ENCODE measurements around the gene ARHGDIB.

The ARHGDIB gene

GRCh38 chr12:14982991-14983390 lies 21.6 kb upstream of the ARHGDIB start:
- TF ChIP-seq MAX (IDR thresholded peaks at IDR 0.05): no peak
- no peak for TF ChIP-seq USF1 (IDR thresholded peaks at IDR 0.05)
- TF ChIP-seq REST (IDR thresholded peaks at IDR 0.05; ENCODE audit: low read depth): no peak
- no peak for TF ChIP-seq FOXM1 (IDR thresholded peaks at IDR 0.05; ENCODE audit: borderline replicate concordance, low read depth)
- TF ChIP-seq YY1 (IDR thresholded peaks at IDR 0.05; ENCODE audit: low read depth): no peak
- no peak for TF ChIP-seq TAF1 (IDR thresholded peaks at IDR 0.05; ENCODE audit: low read depth)
- TF ChIP-seq EGR1 (IDR thresholded peaks at IDR 0.05): no peak
- TF ChIP-seq CEBPB (IDR thresholded peaks at IDR 0.05): no peak
- TF ChIP-seq RAD21 (IDR thresholded peaks at IDR 0.05; ENCODE audit: low read depth): no peak
- TF ChIP-seq ZBTB7A (IDR thresholded peaks at IDR 0.05; ENCODE audit: low read depth): no peak
- no peak for TF ChIP-seq TCF12 (IDR thresholded peaks at IDR 0.05; ENCODE audit: low read depth)
- TF ChIP-seq NFIC (IDR thresholded peaks at IDR 0.05): no peak
- no peak for TF ChIP-seq TEAD4 (IDR thresholded peaks at IDR 0.05)
- no peak for TF ChIP-seq CREB1 (IDR thresholded peaks at IDR 0.05; ENCODE audit: low read depth)

- TF ChIP-seq CEBPB (IDR thresholded peaks at IDR 0.05) (no peak), NFIC (IDR thresholded peaks at IDR 0.05) (no peak), CREB1 (IDR thresholded peaks at IDR 0.05; ENCODE audit: low read depth) (no peak), USF1 (IDR thresholded peaks at IDR 0.05) (no peak), YY1 (IDR thresholded peaks at IDR 0.05; ENCODE audit: low read depth) (no peak), ZBTB7A (IDR thresholded peaks at IDR 0.05; ENCODE audit: low read depth) (no peak), TCF12 (IDR thresholded peaks at IDR 0.05; ENCODE audit: low read depth) (no peak), EGR1 (IDR thresholded peaks at IDR 0.05) (no peak), TAF1 (IDR thresholded peaks at IDR 0.05; ENCODE audit: low read depth) (no peak), REST (IDR thresholded peaks at IDR 0.05; ENCODE audit: low read depth) (no peak), TEAD4 (IDR thresholded peaks at IDR 0.05) (no peak), RAD21 (IDR thresholded peaks at IDR 0.05; ENCODE audit: low read depth) (no peak), MAX (IDR thresholded peaks at IDR 0.05) (no peak), EP300 (IDR thresholded peaks at IDR 0.05; ENCODE audit: borderline replicate concordance) (no peak), FOXM1 (IDR thresholded peaks at IDR 0.05; ENCODE audit: borderline replicate concordance, low read depth) (no peak)
Measured at GRCh38 chr12:14982562-14982961, 21.2 kb upstream of the ARHGDIB start.

DNA sequence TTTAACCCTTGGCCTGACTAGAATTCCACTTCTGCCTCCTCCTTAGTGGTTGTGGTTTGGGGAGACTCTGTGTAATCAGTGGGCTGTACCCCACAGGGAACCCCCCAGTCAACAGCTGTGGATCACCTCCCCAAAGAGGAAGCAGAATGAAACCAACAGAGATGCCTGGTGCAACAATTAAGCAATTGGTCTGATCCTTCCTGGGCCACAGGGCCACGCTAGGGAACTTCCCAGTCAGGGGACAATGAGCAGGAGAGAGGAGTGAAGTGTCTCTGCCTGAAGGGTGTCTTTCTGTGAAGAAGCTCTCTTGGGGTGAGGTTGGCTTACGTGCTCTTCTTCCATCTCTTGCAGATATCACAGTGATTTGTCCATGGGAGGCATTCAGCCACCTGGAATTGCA lies 19.6 kb upstream of the ARHGDIB start:
- no peak for TF ChIP-seq MAX (IDR thresholded peaks at IDR 0.05)
- TF ChIP-seq USF1 (IDR thresholded peaks at IDR 0.05): no peak
- no peak for TF ChIP-seq CREB1 (IDR thresholded peaks at IDR 0.05; ENCODE audit: low read depth)
- TF ChIP-seq FOXM1 (IDR thresholded peaks at IDR 0.05; ENCODE audit: borderline replicate concordance, low read depth): no peak
- no peak for TF ChIP-seq EGR1 (IDR thresholded peaks at IDR 0.05)
- no peak for TF ChIP-seq YY1 (IDR thresholded peaks at IDR 0.05; ENCODE audit: low read depth)
- TF ChIP-seq NFIC (IDR thresholded peaks at IDR 0.05): no peak
- no peak for TF ChIP-seq TEAD4 (IDR thresholded peaks at IDR 0.05)
- no peak for TF ChIP-seq TAF1 (IDR thresholded peaks at IDR 0.05; ENCODE audit: low read depth)
- no peak for TF ChIP-seq RAD21 (IDR thresholded peaks at IDR 0.05; ENCODE audit: low read depth)
- TF ChIP-seq EP300 (IDR thresholded peaks at IDR 0.05; ENCODE audit: borderline replicate concordance): no peak
- TF ChIP-seq REST (IDR thresholded peaks at IDR 0.05; ENCODE audit: low read depth): no peak
- TF ChIP-seq ZBTB7A (IDR thresholded peaks at IDR 0.05; ENCODE audit: low read depth): no peak
- TF ChIP-seq TCF12 (IDR thresholded peaks at IDR 0.05; ENCODE audit: low read depth): no peak
- TF ChIP-seq CEBPB (IDR thresholded peaks at IDR 0.05): no peak

Measured in Ishikawa (cell line).